ENCODE data around the gene SHROOM2.

GRCh38 chrX:9746148-9746888, 39.9 kb upstream of the SHROOM2 start:
- no peak for TF ChIP-seq CTCF (IDR thresholded peaks at IDR 0.05; ENCODE audit: insufficient read depth, low read length)
- TF ChIP-seq POLR2AphosphoS5 (IDR thresholded peaks at IDR 0.05; ENCODE audit: low read depth): no peak
- TF ChIP-seq REST (IDR thresholded peaks at IDR 0.05; ENCODE audit: insufficient replicate concordance, low read depth): no peak

All from HL-60 (cell line).